ENCODE results near the gene POC1A.

- TF ChIP-seq CTCF (conservative IDR thresholded peaks at IDR 0.05 in 1 of 2, IDR thresholded peaks at IDR 0.05 in 1 of 2; ENCODE audit: low read depth in 1 of 2, low read length in 2 of 2) (no peak), EZH2 (IDR thresholded peaks at IDR 0.05; ENCODE audit: low read length, missing control alignments) (no peak)
These were observed 10.6 kb downstream of the POC1A start for GRCh38 chr3:52143616-52144015.

Measured in fibroblast of lung (primary cell).